BLaER1 treated with 17β-estradiol and CSF1 and Interleukin-3, amounts not matched to agents 10 nM and 100 nM (cell line): ENCODE results near the gene JAG2.

Experiments
- H3K27ac ChIP-seq, 11 experiments: shearing (Covaris generic); formaldehyde crosslinking; 2 replicates each; pipeline ENCODE4 v1.8.1; 2022
- H3K27me3 ChIP-seq, 11 experiments: shearing (Covaris generic); formaldehyde crosslinking; 2 replicates each; pipeline ENCODE4 v1.8.1; 2022
- H3K36me3 ChIP-seq, 11 experiments: shearing (Covaris generic); formaldehyde crosslinking; 2 replicates each; pipeline ENCODE4 v1.8.1; 2022
- H3K4me1 ChIP-seq, 10 experiments: shearing (Covaris generic); formaldehyde crosslinking; 2 replicates each; pipeline ENCODE4 v1.8.1; 2022
- H3K4me2 ChIP-seq, 11 experiments: shearing (Covaris generic); formaldehyde crosslinking; 2 replicates each; pipeline ENCODE4 v1.8.1; 2022
- H3K4me3 ChIP-seq, 10 experiments: shearing (Covaris generic); formaldehyde crosslinking; 2 replicates each; pipeline ENCODE4 v1.8.1; 2022
- H3K9ac ChIP-seq, 11 experiments: shearing (Covaris generic); formaldehyde crosslinking; 2 replicates each; pipeline ENCODE4 v1.8.1; 2022
- H3K9me3 ChIP-seq, 11 experiments: shearing (Covaris generic); formaldehyde crosslinking; replicated peaks in 1 of 11; 2 replicates each; pipeline ENCODE4 v1.8.1; 2022
- H4K20me1 ChIP-seq, 11 experiments: shearing (Covaris generic); formaldehyde crosslinking; 2 replicates each; pipeline ENCODE4 v1.8.1; 2022
- Cebpa-rat ChIP-seq, 11 experiments: shearing (Covaris generic); IDR thresholded peaks; 2 replicates each; pipeline ENCODE4 v1.8.1; 2022

The JAG2 gene

GRCh38 chr14:105207460-105207901 lies 38.9 kb upstream of the JAG2 start:
- Histone ChIP-seq H3K27me3 (peaks cover 0 to 21% (median 0%) of the 10 kb centered on the region in 11 experiments; a peak in 4 of 22 replicates), H4K20me1 (peaks cover 12 to 94% (median 64%) of the 10 kb centered on the region in 11 experiments; a peak in 21 of 22 replicates), H3K9me3 (no peaks in the 10 kb centered on the region), H3K4me2 (peak overlapping the region in 5 of 11 experiments; percentile 2 to 31 (median 4); a peak in 4 of 22 replicates), H3K27ac (no peak overlapping the region), H3K36me3 (peaks cover 12 to 32% (median 16%) of the 10 kb centered on the region in 11 experiments; a peak in 18 of 22 replicates), H3K4me3 (no peak overlapping the region), H3K4me1 (peaks cover 8 to 95% (median 81%) of the 10 kb centered on the region in 10 experiments), H3K9ac (no peak overlapping the region)
- no peak for TF ChIP-seq Cebpa-rat (IDR thresholded peaks at IDR 0.05)

DNA sequence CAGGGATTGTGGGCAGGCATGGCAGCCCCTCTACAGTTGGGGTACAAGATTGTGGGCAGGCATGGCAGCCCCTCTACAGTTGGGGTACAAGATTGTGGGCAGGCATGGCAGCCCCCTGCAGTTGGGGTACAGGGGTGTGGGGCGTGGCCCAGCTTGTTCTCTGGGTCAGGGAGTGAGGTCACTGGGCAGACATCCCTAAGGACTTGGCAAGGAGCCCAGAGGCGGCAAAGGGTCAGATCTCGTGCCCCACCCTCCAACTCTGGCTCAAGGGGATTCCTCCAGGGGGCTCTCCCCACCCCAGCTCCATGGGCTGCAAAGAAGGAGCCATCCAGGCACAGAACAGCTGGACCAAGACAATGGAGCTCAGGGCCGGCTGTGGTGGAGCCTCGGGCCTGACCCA lies 38.3 kb upstream of the JAG2 start:
- peaks cover 15 to 95% (median 81%) of the 10 kb centered on the region in 10 experiments for H3K4me1 ChIP-seq

DNA sequence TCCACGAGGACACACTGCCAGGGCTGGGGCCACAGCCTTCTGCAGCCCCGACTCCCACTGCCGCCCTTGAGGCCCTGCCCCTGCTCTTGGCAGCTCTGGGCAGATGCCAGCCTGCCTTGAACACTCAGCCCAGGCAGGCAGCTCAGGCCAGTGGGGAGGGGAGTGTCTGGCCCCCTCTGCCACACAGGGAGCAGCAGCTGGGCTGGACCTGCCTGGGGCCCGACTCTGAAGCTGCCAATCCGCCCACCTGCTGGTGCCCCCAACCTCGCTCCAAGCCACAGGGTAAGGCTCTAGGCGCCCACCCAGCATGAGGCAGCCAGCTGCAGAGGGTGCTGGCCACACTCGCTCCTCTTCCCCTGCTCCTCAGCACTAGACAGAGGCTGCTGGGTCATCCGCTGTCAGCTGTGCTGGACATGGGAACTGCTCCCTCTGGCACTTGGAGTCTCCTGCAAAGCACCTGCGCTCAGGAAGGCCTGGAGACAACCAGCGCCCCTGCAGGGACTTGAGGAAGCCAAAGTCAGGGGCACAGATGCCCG lies 37.2 kb upstream of the JAG2 start:
- TF ChIP-seq Cebpa-rat (IDR thresholded peaks at IDR 0.05), result no peak
- Histone ChIP-seq H3K27me3 (peaks cover 0 to 21% (median 0%) of the 10 kb centered on the region in 11 experiments; a peak in 4 of 22 replicates), H3K4me1 (peaks cover 26 to 95% (median 82%) of the 10 kb centered on the region in 10 experiments), H3K4me2 (peak overlapping the region in 9 of 11 experiments; percentile 31 to 82 (median 65); a peak in 15 of 22 replicates), H3K27ac (no peak overlapping the region), H3K9ac (peak overlapping the region in 2 of 11 experiments; percentile 12 to 24; a peak in 1 of 22 replicates), H3K4me3 (no peak overlapping the region), H3K9me3 (no peaks in the 10 kb centered on the region), H3K36me3 (peaks cover 11 to 19% (median 13%) of the 10 kb centered on the region in 11 experiments; a peak in 18 of 22 replicates), H4K20me1 (peaks cover 0 to 86% (median 58%) of the 10 kb centered on the region in 11 experiments; a peak in 19 of 22 replicates)

More for the DNA sequence above, 38.3 kb upstream of the JAG2 start:
- no peaks in the 10 kb centered on the region for H3K9me3 ChIP-seq
- no peak overlapping the region for H3K27ac ChIP-seq
- no peak overlapping the region for H3K4me3 ChIP-seq
- no peak for TF ChIP-seq Cebpa-rat (IDR thresholded peaks at IDR 0.05)
- peak overlapping the region in 6 of 11 experiments; percentile 1 to 31 (median 4); a peak in 6 of 22 replicates for H3K4me2 ChIP-seq
- H4K20me1 ChIP-seq, result peaks cover 6 to 93% (median 63%) of the 10 kb centered on the region in 11 experiments; a peak in 20 of 22 replicates
- H3K9ac ChIP-seq, result no peak overlapping the region
- H3K27me3 ChIP-seq, result peaks cover 0 to 21% (median 0%) of the 10 kb centered on the region in 11 experiments; a peak in 4 of 22 replicates
- peaks cover 12 to 30% (median 15%) of the 10 kb centered on the region in 11 experiments; a peak in 18 of 22 replicates for H3K36me3 ChIP-seq

DNA sequence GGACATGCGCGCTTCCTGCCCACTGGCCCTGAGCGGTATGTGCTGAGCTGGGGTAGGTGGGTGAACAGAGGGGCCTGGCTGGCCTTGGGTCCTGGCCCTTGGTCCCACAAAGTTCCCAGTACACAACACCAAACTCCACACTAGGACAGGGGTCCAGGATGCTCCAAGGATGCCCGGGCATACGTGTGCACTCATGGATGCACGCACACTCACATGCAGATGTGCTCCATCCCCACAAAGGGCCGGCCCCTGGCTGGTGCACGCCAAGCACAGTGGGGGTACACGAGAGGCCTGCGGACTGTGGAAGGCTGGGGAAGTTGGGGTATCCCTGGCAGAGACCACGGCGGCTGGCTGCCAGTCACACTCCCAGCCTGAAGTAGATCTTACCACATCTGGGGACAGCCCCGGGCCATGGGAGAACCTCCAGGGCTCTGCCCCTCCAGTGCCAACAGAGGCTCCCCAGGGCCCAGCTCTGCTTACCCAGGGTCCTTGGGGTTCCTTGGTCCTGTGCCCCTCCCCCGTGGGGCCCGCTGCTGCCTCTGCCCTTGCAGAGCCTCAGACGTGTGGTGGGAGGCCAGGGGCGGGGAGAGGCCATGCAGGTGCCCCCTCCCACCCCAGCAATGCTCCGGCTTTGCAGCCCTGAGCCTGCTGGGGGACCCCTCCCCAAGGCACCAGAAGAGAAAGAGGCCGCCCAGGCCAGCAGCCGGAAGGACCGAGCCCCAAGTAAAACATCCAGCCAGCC lies 36.5 kb upstream of the JAG2 start:
- peak overlapping the region in 10 of 11 experiments; percentile 31 to 82 (median 62); a peak in 18 of 22 replicates for H3K4me2 ChIP-seq
- H3K9me3 ChIP-seq, result no peaks in the 10 kb centered on the region
- peaks cover 0 to 88% (median 58%) of the 10 kb centered on the region in 11 experiments; a peak in 19 of 22 replicates for H4K20me1 ChIP-seq
- H3K27ac ChIP-seq, result no peak overlapping the region
- peak overlapping the region in 3 of 11 experiments; percentile 3 to 24 (median 12); a peak in 3 of 22 replicates for H3K9ac ChIP-seq
- no peak overlapping the region for H3K4me3 ChIP-seq
- peaks cover 32 to 98% (median 88%) of the 10 kb centered on the region in 10 experiments for H3K4me1 ChIP-seq
- H3K27me3 ChIP-seq, result peaks cover 0 to 21% (median 0%) of the 10 kb centered on the region in 11 experiments; a peak in 4 of 22 replicates
- H3K36me3 ChIP-seq, result peaks cover 9 to 14% (median 10%) of the 10 kb centered on the region in 11 experiments; a peak in 18 of 22 replicates
- no peak for TF ChIP-seq Cebpa-rat (IDR thresholded peaks at IDR 0.05)

- H3K4me2 ChIP-seq, result peak overlapping the region in 9 of 11 experiments; percentile 31 to 82 (median 65); a peak in 17 of 22 replicates
- TF ChIP-seq Cebpa-rat (IDR thresholded peaks at IDR 0.05), result no peak
Measured at GRCh38 chr14:105204206-105204930, 35.8 kb upstream of the JAG2 start.

DNA sequence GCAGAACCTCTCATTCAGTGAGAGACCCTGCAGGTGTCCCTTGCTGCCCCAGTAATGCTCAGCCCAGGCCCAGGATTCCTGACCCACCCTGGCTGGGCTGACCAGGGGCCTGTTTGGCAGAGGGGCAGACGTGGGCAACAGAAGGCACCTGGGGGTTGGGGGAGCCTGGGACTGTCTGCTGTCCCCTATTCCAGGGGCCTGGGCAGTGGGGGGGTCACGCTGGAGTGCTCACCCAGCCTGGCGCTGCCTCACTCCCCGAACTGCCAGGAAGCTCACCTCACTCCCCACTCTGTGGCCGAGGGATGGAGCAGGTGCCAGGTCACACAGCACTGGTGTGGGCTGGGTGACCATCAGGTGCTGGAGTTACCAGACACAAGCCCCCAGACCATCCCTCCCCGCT lies 35.1 kb upstream of the JAG2 start:
- Histone ChIP-seq H4K20me1 (peaks cover 0 to 83% (median 57%) of the 10 kb centered on the region in 11 experiments; a peak in 19 of 22 replicates), H3K4me3 (no peak overlapping the region), H3K4me2 (peak overlapping the region in 8 of 11 experiments; percentile 37 to 82 (median 66); a peak in 15 of 22 replicates), H3K4me1 (peaks cover 46 to 98% (median 92%) of the 10 kb centered on the region in 10 experiments), H3K9me3 (no peaks in the 10 kb centered on the region), H3K27me3 (peaks cover 0 to 21% (median 0%) of the 10 kb centered on the region in 11 experiments; a peak in 4 of 22 replicates), H3K27ac (no peak overlapping the region), H3K9ac (peak overlapping the region in 3 of 11 experiments; percentile 18 to 25 (median 20); a peak in 2 of 22 replicates), H3K36me3 (no peaks in the 10 kb centered on the region; a peak in 1 of 22 replicates)
- TF ChIP-seq Cebpa-rat (IDR thresholded peaks at IDR 0.05), result no peak

More at GRCh38 chr14:105204206-105204930, 35.8 kb upstream of the JAG2 start:
- Histone ChIP-seq H4K20me1 (peaks cover 0 to 88% (median 58%) of the 10 kb centered on the region in 11 experiments; a peak in 19 of 22 replicates), H3K9ac (peak overlapping the region in 3 of 11 experiments; percentile 3 to 25 (median 20); a peak in 2 of 22 replicates), H3K27me3 (peaks cover 0 to 21% (median 0%) of the 10 kb centered on the region in 11 experiments; a peak in 4 of 22 replicates), H3K27ac (no peak overlapping the region), H3K36me3 (peaks cover 1 to 7% (median 3%) of the 10 kb centered on the region in 11 experiments; a peak in 12 of 22 replicates), H3K4me1 (peaks cover 40 to 98% (median 92%) of the 10 kb centered on the region in 10 experiments), H3K9me3 (no peaks in the 10 kb centered on the region), H3K4me3 (no peak overlapping the region)

DNA sequence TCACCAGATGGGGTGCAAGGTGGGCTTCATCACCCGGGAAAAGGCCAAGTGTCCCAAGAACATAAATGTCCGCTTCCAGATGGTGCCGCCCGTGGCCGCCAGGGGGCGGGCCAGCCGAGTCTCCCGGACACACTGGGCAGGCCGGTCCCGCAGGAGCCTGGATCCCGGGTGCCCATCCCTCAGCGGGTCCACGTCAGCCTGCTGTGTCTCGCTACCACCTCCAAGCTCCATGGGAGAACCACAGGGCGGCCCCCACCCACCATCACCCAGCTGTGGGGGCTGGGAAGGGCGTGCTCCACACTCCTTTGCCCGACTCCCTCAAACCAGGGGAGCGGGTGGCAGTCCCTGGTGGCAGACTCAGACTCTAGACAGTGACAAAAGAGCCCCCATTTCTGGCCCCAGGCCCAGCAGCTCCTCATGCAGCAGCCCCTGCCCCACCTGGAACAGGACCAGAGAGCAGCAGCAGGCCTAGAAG lies 34.5 kb upstream of the JAG2 start:
- H3K4me2 ChIP-seq, result peak overlapping the region; percentile 85 to 100 (median 96)
- peak overlapping the region in 5 of 11 experiments; percentile 26 to 66 (median 57); a peak in 9 of 22 replicates for H3K9ac ChIP-seq
- H3K4me3 ChIP-seq, result no peak overlapping the region
- H3K27ac ChIP-seq, result no peak overlapping the region; a peak in 1 of 22 replicates
- H4K20me1 ChIP-seq, result peaks cover 0 to 82% (median 52%) of the 10 kb centered on the region in 11 experiments; a peak in 19 of 22 replicates
- H3K4me1 ChIP-seq, result peaks cover 52 to 98% (median 95%) of the 10 kb centered on the region in 10 experiments
- no peaks in the 10 kb centered on the region for H3K9me3 ChIP-seq
- no peak for TF ChIP-seq Cebpa-rat (IDR thresholded peaks at IDR 0.05)
- H3K36me3 ChIP-seq, result no peaks in the 10 kb centered on the region
- peaks cover 0 to 21% (median 0%) of the 10 kb centered on the region in 11 experiments; a peak in 4 of 22 replicates for H3K27me3 ChIP-seq
